NCI-H748 (cell line): Measurements from ENCODE around the gene G2E3.
A peak's percentile ranks its signal among the peaks of the same experiment; 100 is the strongest.
"Not testable (repeated sequence)": the region's sequence is repeated elsewhere in the genome, so short reads cannot be mapped to it uniquely, and the experiment has no call there.

Source experiments
- DNase-seq: peaks from one replicate; lab custom pipeline; 2025; ENCODE audit not compliant: unreplicated experiment; lab: John Stamatoyannopoulos, UW

The G2E3 gene

GRCh38 chr14:30558675-30559555 is at the start of gene G2E3:
Gene G2E3 (plus strand): TSS chr14:30559158. CDS start chr14:30581080, 21,922 bp downstream.
- peak; percentile 95 for DNase-seq

- no peak for DNase-seq
Measured at GRCh38 chr14:30517737-30518136, 41.2 kb upstream of the G2E3 start.

GRCh38 chr14:30518867-30519560 is 39.9 kb upstream of the G2E3 start:
- DNase-seq, result peak; percentile 73

GRCh38 chr14:30519961-30520360 is 39.0 kb upstream of the G2E3 start:
- DNase-seq, result no peak

GRCh38 chr14:30520536-30520935 is 38.4 kb upstream of the G2E3 start:
- DNase-seq, result no peak

- peak; percentile 73 for DNase-seq
Measured at GRCh38 chr14:30521899-30522736, 36.8 kb upstream of the G2E3 start.

GRCh38 chr14:30525833-30526232 is 33.1 kb upstream of the G2E3 start:
- no peak for DNase-seq

GRCh38 chr14:30527196-30527595 is 31.8 kb upstream of the G2E3 start:
- peak; percentile 20 for DNase-seq

GRCh38 chr14:30528119-30528518 is 30.8 kb upstream of the G2E3 start:
- no peak for DNase-seq

GRCh38 chr14:30528778-30529642 is 29.9 kb upstream of the G2E3 start:
- no peak for DNase-seq

GRCh38 chr14:30532264-30532663 is 26.7 kb upstream of the G2E3 start:
- DNase-seq, result no peak

GRCh38 chr14:30533126-30533525 is 25.8 kb upstream of the G2E3 start:
- DNase-seq, result no peak

GRCh38 chr14:30541318-30541717 is 17.6 kb upstream of the G2E3 start:
- DNase-seq, result no peak

- not testable (repeated sequence) for DNase-seq
Measured at GRCh38 chr14:30546735-30547134, 12.2 kb upstream of the G2E3 start.

GRCh38 chr14:30547388-30548048 is 11.4 kb upstream of the G2E3 start:
- no peak for DNase-seq

- no peak for DNase-seq
Measured at GRCh38 chr14:30550335-30550734, 8.6 kb upstream of the G2E3 start.

GRCh38 chr14:30551460-30551859 is 7.5 kb upstream of the G2E3 start:
- DNase-seq, result peak; percentile 98

GRCh38 chr14:30553311-30553989 is 5.5 kb upstream of the G2E3 start:
- DNase-seq, result no peak

GRCh38 chr14:30558362-30558674 is 640 bp upstream of the G2E3 start:
- no peak for DNase-seq
